ENCODE data around the gene THOC6.
"Not testable (repeated sequence)": the region's sequence is repeated elsewhere in the genome, so short reads cannot be mapped to it uniquely, and the experiment has no call there.

- TF ChIP-seq, protein P1, sequence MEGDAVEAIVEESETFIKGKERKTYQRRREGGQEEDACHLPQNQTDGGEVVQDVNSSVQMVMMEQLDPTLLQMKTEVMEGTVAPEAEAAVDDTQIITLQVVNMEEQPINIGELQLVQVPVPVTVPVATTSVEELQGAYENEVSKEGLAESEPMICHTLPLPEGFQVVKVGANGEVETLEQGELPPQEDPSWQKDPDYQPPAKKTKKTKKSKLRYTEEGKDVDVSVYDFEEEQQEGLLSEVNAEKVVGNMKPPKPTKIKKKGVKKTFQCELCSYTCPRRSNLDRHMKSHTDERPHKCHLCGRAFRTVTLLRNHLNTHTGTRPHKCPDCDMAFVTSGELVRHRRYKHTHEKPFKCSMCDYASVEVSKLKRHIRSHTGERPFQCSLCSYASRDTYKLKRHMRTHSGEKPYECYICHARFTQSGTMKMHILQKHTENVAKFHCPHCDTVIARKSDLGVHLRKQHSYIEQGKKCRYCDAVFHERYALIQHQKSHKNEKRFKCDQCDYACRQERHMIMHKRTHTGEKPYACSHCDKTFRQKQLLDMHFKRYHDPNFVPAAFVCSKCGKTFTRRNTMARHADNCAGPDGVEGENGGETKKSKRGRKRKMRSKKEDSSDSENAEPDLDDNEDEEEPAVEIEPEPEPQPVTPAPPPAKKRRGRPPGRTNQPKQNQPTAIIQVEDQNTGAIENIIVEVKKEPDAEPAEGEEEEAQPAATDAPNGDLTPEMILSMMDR (IDR thresholded peaks at IDR 0.05) = not testable (repeated sequence)
- TF ChIP-seq POLR2A (IDR thresholded peaks at IDR 0.05) = not testable (repeated sequence)
Observed at GRCh38 chr16:3072576-3073263, 48.9 kb downstream of the THOC6 start.

All from transverse colon (tissue), 3 donors.